ENCODE data around the gene HOTAIR.

The HOTAIR gene

DNA sequence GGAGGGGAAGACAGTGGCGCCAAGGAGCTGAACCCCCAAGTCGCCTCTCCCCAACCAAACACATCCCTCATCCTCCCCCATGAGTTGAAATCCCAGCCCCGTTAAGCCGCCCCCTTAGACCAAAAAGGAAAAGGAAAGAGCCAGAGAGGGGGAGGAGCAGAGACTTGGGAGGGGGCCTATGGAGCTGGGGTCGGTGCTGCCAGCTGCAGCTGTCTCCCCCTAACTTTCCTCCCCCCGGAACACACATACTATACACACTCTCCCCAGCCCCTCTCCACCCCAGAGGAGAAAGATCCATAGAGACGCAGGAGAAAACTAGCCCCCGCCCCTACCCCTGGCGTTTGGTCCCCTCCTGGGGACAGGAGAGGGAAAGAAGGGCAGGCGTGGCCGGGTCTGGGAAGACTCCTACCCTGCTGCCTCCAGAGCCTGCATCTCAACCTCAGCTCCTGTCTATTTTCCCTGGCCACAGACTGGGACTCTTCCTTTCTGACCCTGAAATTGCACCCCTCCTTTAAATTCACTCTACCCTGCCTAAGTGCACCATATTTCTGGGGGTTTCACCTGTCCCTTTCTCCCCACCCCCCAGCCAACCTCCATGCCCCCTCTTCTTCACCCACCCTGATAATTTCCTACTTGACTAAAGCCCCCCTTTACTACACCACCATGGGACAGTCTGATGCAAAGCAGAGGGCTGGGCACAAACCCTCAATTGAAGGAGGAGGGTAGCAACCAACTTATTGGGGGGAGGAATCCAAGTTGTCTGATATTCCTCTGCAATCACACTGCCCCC, 23.6 kb upstream of the HOTAIR start:
- no peak for DNase-seq

DNA sequence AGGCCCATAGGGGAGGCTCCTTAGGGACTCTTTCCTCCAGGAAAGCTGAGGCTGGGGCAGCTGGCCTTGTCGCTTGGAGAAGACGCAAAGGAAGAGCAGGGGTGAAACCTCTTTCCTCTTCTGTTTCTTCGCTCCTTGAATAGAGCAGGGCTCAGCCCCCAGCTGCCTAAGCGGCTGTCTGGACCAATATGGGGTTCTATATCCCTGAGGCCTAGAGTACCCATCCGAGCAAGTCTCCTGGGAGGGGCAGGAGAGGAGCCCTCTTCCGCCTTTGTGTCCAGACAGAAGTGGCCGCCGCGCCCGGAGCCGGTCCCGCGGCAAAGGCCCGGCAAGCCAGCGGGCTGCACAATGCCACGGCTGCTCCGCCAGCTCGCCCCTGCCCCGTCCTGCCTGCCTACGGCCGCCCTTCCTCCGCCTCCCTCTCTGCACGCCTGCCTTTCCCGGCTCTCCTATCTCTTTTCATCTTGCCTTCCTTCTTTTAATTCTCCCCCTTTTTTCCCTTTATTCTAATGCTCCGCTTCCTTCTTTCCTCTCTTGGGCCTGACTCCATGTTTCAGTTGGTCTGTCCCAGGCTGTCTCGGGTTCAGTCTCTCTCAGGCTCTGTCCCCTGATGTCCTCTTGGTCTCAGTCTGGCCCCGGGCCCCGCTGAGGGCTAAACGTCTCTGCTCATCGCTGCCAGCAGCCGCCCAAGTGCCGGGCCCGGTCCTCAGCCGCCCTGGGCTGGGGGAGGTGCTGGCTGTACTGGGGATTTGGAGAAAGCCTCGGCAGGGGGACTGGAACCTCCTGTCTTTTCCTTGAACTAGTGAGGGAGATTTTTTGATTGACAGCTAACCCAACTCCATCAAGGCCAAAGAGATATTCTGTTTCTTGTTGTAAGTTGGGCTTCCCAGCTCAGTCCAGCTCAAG, 22.7 kb upstream of the HOTAIR start:
- no peak for DNase-seq

DNA sequence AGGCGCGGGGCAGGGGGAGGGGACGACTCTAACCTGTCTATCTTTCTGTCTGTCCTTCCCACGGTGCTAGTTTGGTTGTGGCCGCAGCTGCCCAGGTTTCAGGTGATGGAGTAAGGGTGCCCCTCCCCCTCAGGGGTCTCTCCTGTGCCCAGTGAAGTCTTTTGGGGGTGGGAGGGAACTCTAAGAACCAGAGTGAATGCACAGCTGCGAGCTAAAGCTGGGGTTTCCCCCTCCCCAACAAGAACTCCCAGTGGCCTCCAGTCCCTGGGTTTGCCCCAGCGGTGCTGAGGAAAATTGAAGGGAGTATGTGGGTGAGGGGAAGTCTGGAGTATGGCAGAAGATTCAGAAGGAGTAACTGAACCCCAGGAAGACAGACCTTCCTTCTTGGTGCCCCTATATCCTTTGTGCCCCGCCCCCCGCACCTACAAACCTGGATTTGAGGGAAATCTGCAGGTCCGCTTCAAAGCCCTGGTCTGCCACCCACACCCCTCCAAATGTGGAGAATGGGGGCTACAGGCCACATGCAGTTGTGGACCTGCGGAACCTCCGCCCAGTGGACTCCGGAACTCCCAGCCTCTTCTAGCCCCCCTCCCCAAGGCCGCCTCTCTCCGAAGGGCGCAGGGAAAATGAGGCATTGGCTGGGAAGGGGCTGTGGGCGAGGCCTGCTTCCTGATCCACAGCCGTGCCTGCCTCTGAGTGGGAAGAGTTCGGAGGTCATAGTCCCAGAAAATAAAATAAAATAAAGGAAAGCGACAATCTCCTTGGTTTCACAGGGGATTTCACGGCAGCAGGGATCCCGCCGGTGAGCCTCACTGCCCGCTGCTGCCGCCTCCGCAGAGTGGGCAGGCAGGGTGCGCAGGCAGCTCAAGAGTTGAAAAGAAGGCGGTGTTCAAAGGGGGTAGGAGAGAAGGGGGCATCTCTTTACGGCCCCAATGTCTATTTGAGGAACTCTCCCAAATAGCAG, 21.8 kb upstream of the HOTAIR start:
- no peak for DNase-seq

DNA sequence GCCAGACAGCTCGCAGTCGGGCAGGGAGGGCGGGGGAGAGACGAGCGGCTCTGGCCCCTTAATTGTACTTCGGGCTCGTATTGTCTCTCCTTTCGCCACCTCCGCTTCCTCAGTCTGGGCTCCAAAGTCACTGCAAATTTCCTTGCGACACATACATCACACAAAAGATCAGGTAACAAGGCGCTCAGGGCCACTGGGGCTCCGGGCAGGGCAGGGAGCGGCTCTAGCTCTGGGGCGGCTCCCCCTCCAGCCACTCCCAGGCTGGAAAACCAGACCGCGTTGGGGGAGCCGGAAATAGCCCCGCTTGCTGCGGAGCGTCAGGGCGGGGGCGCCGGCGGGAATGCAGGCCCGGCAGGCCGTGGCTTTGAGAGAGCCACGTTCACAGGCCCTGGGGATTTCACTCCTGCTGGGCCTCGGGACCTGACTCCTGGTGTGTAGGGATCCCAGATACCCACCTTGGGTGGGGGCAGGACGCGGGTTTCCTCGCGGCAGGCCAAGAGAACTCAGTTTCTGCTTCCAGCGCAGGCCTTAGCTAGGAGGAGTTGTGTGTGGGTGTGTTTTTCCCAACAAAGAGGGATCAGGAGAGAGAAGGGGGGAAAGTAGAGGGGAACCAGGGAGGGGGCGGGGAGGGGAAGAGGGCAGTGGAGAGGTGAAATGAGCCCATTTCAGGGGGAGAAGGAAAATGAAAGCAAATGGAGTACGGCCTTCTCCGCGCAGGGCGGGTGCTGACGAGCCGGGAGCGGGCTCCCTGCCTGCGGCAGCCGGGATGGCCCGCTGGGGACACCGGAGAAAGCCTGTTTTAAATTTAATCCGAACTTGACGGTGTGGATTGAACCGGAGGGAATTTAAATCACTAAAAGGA, 20.9 kb upstream of the HOTAIR start:
- DNase-seq, result no peak

DNA sequence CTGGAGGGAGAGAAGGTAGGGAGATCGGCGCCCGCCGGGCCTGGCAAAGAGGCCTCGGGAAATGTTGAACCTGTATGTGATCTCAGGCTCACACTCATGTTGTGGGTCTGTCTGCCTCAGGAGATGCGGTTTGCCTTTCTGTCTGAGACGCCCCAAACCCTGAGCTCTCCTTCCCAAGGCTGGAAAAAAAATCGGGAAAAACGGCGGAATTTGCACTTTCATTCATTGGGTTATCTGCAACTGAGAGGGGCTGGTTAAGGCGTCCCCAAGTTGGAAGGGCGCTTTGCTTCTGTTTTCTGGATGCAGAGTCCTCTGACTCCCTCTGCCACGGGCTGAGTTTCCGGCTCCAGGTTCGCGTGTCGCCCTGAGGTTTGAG, 20.2 kb upstream of the HOTAIR start:
- DNase-seq, result no peak

DNA sequence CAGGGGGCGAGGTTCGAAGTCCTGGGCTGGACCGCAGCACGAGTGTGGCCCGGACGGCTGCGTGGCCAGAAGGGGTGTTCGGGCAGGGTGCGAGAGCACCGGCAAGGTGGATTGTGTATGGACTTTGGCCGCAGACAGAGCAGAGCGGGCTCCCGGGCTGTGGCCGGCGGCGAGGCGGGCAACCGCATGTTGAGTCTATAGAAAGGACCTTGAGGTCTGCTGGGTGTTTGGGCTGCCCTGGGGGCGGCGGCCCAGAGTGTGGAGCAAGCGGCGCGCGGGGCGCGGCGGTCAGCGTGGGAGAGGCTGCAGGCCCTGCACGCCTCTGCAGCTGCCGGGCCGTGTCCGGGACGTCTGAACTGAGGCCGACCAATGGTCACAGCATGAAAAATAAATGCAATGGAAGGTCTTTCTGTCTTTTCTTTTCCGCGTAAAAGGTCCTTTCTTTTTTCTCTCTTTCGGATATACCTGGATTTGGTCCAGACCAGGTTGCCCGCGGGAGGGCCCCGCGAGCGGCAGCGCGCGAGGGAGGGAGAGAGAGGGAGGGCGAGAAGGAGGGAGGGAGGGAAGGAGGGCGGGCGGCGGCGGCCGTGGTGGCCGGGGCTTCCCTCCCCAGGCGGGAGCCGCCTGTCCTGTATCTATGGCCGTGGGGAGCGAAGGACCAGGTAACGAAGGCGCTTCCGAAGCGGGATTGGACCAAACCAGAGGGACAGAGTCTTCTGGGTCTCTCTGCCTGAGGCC, 19.7 kb upstream of the HOTAIR start:
- DNase-seq, result no peak

DNA sequence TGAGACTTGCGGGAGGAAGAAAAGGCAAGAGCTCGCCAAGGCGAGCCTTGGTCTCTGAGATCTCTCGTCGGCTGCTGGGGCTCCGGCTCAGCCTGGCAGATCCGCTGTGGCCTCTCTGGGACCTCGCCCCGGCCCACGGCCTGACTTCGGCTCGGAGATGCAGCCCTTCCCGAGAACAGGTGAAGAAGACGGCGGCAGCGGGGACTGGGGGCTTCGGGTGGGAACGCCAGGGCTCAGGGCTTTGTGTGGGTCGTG, 19.2 kb upstream of the HOTAIR start:
- DNase-seq, result no peak

DNA sequence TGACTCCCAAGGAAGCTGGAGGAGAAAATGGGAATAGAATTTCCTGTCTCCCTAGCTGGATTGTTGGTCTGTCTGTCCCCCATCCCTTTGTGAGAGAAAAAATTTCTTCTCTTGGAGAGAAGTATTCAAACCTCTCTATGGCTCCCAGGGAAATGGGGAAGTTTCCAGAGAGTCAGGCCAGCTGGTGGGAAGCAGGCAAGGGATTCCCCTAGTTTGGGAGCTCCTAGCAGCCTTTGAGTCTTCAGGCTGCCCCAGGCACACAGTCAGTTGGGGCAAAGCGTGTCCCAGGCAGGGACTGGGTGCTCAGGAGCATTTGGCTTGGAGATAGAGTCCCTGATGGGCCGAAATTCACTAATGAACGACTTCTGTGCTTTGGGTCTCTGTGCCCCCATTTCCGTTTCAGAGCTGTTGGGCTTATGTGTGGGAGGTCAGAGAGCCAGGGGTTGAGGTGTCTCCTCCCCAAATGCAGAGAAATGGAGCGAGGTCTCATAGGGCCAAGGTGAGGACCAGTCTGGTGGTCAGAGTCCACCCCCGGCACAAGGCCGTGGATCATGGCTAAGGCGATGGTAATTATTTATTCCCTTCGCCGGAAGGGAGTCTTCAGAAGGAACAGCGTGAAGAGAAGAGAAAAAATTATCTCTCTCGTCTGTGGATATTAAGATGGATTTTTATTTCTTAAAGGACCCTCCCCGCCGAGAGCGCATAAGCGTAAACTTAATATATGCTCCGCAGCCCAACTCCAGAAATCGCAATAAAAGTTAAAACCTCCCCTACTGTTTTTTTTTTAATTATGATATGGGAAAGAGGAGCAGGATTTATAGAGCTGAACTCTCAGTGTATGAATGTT, 18.6 kb upstream of the HOTAIR start:
- no peak for DNase-seq

DNA sequence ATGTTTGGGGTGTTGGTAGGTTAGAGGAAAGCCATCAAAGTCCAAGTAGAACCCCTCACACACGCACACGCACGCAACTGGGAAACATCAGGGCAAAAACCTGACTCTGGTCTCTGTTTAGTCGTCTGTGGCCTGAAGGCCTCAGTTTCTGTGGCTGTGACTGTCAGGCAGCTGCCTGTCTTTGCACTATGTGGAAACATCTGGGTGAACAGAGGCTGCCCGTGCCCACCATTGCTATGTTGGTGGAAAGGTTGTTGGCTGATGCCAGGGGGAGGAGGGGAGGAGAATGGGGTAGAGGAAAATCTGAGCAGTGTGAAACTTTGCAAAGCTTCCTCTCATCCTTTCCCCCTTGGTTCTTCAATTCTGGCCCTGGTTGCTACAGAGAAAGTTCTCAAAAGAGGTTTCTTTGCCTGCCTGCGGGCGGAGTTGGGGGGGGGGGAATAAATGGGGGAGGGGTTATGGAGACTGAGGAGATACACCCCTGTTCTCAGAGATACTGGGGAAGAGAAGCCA, 17.7 kb upstream of the HOTAIR start:
- DNase-seq, result no peak

DNA sequence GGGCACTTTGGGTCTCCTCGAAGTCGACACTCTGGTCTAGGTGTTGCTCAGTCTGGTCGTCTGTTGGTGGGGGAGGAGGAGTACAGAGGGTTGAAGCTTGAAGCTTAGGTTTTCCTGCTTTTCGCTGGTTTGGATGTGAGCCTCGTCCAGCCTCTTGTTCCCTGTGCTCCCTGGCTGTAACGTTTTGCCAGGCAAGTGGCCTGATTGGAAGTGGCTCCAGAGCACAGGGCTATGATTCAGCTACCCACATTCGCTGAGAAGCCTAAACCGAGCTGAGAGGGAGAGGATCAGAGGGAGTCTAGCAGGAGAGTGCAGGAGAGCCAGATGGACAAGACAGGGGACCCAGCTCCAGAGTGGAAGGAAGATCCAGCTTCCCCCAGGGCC, 16.3 kb upstream of the HOTAIR start:
- no peak for DNase-seq

DNA sequence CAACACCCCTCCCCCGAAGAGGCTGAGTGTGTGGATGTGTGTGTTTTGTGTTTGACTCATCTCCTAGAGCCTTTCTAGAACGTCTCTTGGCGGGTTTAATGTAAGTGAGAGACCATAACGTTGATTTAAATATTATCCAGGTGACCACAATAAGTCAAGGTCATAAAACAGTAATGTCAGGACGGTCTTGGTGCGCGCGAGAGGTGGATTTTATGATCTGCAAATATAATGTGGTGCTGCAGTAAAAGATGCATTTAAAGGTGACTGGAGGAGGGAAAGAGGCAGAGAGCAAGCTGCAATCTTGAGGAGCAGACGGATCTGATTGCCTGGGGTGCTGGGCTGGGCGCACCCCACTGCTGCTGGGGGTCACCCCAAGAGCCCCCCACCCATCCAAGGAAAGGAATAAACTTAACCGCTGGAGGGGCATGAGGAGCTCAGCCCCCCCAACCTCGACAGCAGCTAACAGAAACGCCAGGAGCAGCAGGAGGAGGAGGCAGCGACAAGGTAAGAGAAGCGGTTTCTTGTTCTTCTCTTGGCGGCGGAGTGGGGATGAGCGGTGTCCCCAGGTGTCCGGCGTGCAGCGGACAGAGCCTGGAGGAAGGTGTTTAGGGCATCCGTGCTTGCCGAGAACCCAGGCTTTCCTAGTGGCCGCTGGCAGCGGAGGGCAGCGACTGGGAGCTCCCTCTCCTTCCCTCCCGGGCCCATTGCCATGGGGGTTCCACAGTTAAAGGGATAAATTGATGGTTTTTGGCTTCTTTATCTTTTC, 15.7 kb upstream of the HOTAIR start:
- no peak for DNase-seq

DNA sequence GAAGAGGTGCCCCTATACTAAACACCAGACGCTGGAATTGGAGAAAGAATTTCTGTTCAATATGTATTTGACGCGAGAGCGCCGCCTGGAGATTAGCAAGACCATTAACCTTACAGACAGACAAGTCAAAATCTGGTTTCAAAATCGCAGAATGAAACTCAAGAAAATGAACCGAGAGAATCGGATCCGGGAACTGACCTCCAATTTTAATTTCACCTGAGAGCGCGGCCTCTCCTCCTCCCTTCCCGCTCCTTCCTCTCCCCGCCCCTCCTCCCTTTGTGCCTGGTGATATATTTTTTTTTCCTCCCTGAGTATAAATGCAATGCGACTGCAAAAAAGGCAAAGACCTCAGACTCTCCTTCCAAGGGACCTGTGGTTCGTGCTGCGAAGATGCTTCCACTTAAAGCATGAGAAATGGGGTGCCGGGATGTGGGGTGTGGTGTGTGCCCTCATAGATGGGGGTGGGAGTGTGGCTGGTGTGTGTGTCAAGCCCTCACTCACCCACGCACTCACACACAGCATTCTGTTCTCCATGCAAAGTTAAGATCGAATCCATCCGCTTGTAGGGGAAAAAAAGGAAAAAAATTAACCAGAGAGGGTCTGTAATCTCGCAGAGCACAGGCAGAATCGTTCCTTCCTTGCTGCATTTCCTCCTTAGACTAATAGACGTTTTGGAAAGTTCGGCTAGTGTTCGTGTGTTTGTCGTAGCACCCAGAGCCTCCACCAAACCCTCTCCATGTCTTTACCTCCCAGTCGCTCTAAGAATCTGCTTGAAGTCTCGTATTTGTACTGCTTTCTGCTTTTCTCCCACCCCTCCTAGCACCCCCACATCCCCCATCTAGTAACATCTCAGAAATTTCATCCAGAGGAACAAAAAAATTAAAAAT, 14.7 kb upstream of the HOTAIR start:
- no peak for DNase-seq

DNA sequence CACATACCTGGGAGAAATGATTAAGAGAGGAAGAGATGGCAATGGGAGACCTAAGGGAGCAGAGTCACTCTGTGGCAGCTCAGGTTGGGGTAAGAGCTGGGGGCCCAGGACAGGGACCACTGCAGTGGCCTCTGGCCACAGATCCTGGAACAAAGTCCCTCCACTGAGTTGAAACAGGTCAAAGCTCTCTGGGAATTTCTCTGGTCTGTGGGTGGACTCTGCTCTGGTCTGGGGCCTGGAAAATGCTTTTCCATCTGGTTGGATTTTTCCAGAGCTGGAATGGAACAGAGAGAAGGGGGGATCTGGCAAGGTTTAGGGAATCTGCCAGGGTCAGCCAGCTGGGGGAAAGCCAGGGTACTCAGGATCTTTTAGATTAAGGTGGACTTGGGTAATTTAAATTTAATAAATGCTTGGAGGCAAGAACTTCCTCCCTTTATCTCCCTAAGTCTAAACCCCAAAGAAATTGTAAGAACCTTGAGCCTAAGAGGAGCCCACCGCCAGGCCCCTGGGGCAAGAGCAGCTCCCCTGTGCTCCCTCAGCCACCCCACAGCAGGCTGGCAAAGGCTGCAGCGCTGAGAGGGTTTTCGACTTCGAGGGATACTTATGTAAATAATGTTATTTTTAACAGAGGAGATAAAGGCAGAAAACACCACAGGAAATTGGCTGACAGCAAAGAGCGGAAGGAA, 13.9 kb upstream of the HOTAIR start:
- no peak for DNase-seq

DNA sequence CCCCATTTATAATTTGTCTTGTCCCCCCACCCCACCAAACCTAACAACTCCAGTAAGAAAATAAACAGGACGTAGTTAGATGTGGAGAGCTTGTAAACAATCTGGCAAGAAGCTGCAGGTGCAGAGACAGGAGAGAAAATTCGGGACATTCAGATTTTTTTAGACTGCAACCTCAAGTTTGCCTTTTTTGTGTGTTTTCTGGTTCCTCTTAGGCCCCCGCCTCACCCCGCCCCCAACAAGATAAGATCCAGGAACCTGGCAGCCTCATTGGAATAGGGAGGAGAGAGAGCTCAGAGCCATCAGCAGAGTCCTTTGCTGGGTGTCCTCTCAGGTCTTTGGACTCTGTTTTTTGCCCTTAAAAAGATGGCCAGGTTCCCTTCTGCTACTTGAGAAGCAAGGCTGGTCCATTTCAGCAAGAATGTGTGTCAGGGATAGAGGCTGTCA, 13.1 kb upstream of the HOTAIR start:
- DNase-seq, result no peak

DNA sequence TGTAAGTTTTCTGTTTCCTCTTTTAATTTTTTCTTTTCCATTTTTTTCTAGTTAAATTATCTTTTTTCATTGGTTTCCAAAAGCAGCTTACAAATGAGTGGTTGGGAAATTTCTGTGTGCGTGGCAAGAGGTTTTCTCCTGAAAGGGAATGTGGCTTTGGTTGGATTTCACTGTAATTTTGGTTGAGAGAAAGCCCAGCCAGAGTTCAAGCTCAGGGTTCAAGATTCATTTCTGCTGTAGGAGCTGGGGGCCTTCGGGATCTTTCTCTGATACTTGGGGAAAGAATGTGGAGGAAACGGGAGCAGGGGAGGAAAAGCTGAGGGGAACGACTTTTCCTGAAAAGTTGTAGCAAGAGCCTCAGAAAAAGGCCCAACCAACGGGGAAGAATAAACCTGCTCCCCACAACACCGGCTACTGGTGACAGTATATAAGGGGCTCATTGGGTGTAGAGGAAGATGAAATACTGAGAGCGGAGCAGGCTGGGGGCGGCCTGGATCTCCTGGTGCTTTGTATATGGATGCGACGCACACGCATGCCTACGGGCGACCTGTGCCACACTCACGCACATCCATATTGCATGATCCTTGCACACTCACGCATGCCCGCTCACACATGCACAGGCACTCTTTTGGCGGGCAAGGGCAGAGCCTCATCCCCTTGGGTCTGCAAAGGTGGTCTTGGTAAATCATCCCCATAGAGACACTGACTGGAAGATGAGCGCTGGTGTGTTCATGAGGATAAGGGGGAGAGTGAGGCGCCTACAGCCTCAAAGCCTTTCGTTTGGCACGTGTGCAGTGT, 12.1 kb upstream of the HOTAIR start:
- no peak for DNase-seq

DNA sequence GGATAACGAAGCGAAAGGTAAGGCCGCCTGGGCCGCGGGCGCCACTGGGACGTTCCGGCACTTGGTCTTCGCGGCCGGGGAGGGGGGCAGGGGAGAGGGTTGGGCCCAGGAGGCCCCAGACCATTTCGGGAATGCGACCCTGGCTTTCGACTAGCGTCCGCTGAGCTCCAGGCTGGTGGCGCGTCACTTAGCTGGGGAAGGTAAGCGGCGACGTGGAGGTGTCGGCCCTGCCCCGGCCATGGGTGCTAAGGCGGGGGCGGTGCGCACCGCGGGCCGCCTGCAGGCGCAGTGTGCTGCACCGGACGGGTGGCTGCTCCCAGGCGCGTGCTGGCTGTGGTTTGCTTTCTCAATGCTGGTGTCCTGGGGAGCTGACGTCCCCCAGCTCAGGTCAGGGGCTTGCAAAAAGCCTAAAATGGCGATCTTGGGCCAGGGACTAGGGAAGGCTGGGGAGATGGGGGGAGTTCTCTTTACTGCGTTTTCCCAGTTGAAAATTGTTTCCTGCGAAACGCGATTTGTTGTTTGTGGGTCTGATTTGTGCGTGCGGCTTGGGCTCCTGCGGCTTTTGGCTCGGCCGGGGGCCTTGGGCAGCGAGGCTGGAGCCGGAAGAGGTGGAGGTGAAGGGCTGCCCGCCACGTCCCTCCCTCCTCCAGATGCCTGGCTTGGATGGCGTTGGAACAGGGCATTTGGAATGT, 11.4 kb upstream of the HOTAIR start:
- no peak for DNase-seq

DNA sequence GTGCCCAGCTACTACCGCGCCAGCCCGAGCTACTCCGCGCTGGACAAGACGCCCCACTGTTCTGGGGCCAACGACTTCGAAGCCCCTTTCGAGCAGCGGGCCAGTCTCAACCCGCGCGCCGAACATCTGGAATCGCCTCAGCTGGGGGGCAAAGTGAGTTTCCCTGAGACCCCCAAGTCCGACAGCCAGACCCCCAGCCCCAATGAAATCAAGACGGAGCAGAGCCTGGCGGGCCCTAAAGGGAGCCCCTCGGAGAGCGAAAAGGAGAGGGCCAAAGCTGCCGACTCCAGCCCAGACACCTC, 10.9 kb upstream of the HOTAIR start:
- no peak for DNase-seq
